Body of pancreas (tissue), 4 donors: Measurements from ENCODE around the gene ARHGAP9. TPM values are rescaled to one million over a fixed set of nuclear protein-coding genes. Genes with fewer than 3 reads are reported as not detected.
"Not testable (repeated sequence)": the region's sequence is repeated elsewhere in the genome, so short reads cannot be mapped to it uniquely, and the experiment has no call there.

ENCODE experiments used
- ATAC-seq: fragments of 150-250 bp; one replicate; pipeline ENCODE4 v1.9.1; 2016
- DNase-seq, 4 donors: peaks; one replicate each; pipeline ENCODE4 v3.0.0-alpha.2; 2019
- H3K27ac ChIP-seq, 4 donors: fragments of 200-600 bp; sonication (generic); 1 replicate in 3 of 4; 2 replicates in 1 of 4; pipeline versions ENCODE4 v1.5.1 to v1.6.1; 2016 to 2019; ENCODE audit warnings: mild to moderate bottlenecking in 1 of 4, mixed read lengths in 1 of 4, moderate library complexity in 1 of 4
- H3K27me3 ChIP-seq, 2 donors: fragments of 200-600 bp; sonication (generic); one replicate each; pipeline ENCODE4 v1.6.0; 2016; ENCODE audit warnings: mild to moderate bottlenecking in 1 of 2
- H3K36me3 ChIP-seq, 2 donors: fragments of 200-600 bp; sonication (generic); replicated peaks in 1 of 2; 2 replicates each; pipeline ENCODE4 v1.5.1; 2016; ENCODE audit warnings: low read depth in 2 of 2; ENCODE audit not compliant: insufficient read depth in 1 of 2
- H3K4me1 ChIP-seq: fragments of 200-600 bp; sonication (generic); one replicate; pipeline ENCODE4 v1.6.0; 2016
- H3K4me3 ChIP-seq, 2 donors: fragments of 200-600 bp; sonication (generic); 1 replicate in 1 of 2; 2 replicates in 1 of 2; pipeline ENCODE4 v1.5.1; 2016 to 2019
- H3K9me3 ChIP-seq, 3 donors: fragments of 200-600 bp; sonication (generic); 1 replicate in 2 of 3; 2 replicates in 1 of 3; pipeline ENCODE4 v1.5.1; 2016
- CTCF ChIP-seq, 7 experiments: fragments of 450-650 bp in 4 of 7; fragments of 200-600 bp in 3 of 7; sonication (generic) in 3 of 7; IDR thresholded peaks; one replicate each; pipeline ENCODE4 v1.5.1; 2016 to 2019; ENCODE audit warnings: antibody characterized with exemption in 7 of 7
- POLR2A ChIP-seq, 3 donors: fragments of 450-650 bp; IDR thresholded peaks; one replicate each; pipeline ENCODE4 v1.6.1; 2016; ENCODE audit warnings: antibody characterized with exemption in 3 of 3, mild to moderate bottlenecking in 2 of 3
- WGBS, 2 donors: methylation state at CpG; one replicate each; pipeline ENCODE4 v1.1.5; 2017; 5-methylcytosine and 5-hydroxymethylcytosine counted together
- intact Hi-C: fragments of 100-400 bp; cut with DNase I; formaldehyde crosslinking; loops from one replicate; pipeline ENCODE4 v1.15.1; 2023
- total RNA-seq, 2 donors: library from RNA; depleted of rRNA; stranded (reverse); fragments of >200 nt; gene quantifications; one replicate each; pipeline ENCODE4 v1.1.0, GENCODE V29; 2016

ARHGAP9 gene
- total RNA-seq, 2 donors from 2014 or later, result 18.9 TPM; not detected in 1

DNA sequence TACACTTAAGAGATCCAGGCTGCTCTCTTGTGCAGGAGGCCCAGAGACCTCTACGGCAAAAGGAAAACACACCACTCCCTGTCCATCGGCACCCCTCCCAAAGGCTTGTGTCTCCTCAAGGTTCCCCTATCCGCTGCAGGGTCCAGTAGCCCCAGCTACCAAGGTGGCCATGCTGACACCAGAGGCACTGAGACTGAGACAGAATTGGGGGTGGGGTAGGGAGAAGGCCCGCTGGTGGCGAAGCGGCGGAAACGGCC, 40.1 kb upstream of the ARHGAP9 start:
- Histone ChIP-seq H3K9me3 (no peaks in the 10 kb centered on the region), H3K27me3 (no peaks in the 10 kb centered on the region), H3K36me3 (peaks cover 4 to 13% of the 10 kb centered on the region in 2 donors), H3K4me1 (peaks cover 71% of the 10 kb centered on the region), H3K27ac (peak overlapping the region; percentile 95 to 99 (median 98)), H3K4me3 (peak overlapping the region; percentile 35 to 94)
- intact Hi-C loops, result no loop called here
- no peak for ATAC-seq
- WGBS, 2 donors, result 0 to 1% methylated on average over 2 to 8 of the region's 8 CpGs
- no peak for TF ChIP-seq CTCF (IDR thresholded peaks at IDR 0.05)
- no peak for TF ChIP-seq POLR2A (IDR thresholded peaks at IDR 0.05)
- DNase-seq, result peak in 1 of 4 donors; percentile 60

- intact Hi-C loops, result no loop called here
- ATAC-seq (no peak), DNase-seq (peak; percentile 56 to 70 (median 62))
- H3K9me3 ChIP-seq, result no peaks in the 10 kb centered on the region
- peaks cover 71% of the 10 kb centered on the region for H3K4me1 ChIP-seq
- H3K4me3 ChIP-seq, result peak overlapping the region; percentile 35 to 94
- H3K27ac ChIP-seq, result peak overlapping the region; percentile 95 to 99 (median 98)
- 9 to 19% methylated on average over 4 to 7 of the region's 7 CpGs for WGBS, 2 donors
- no peaks in the 10 kb centered on the region for H3K27me3 ChIP-seq
- peaks cover 4 to 15% of the 10 kb centered on the region in 2 donors for H3K36me3 ChIP-seq
- no peak for TF ChIP-seq POLR2A (IDR thresholded peaks at IDR 0.05)
- TF ChIP-seq CTCF (IDR thresholded peaks at IDR 0.05), result no peak
Observed at GRCh38 chr12:57518920-57519795, 39.5 kb upstream of the ARHGAP9 start.

DNA sequence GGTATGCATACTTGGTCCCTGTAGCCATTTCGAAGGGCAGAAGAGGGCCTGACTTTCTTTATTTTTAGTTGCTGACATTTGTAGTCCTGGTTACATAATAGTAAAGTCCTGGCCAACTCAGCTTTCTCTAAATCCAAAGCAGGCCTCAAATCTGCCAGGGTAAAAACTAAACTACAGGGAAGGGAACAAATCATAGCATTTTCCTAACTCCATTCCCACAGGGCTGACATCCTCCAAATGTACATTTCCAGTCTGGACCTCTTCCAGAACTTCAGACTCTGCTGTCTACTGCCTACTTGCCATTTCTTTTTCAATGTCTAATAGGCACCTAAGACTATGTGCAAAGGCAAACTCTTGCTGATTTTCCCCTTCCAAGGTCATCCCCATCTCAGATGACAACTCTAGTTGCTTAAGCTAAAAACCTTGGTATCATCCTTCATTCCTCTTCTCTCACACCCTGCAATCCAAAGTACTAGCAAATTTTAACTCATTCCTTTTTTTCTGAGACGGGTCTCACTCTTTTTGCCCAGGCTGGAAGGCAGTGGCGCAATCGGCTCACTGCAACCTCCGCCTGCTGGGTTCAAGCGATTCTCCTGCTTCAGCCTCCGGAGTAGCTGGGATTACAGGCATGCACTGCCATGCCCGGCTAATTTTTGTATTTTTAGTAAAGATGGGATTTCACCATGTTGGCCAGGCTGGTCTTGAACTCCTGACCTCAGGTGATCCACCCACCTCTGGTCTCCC, 38.7 kb upstream of the ARHGAP9 start:
- Histone ChIP-seq H3K27ac (peak overlapping the region; percentile 95 to 99 (median 98)), H3K4me1 (peaks cover 66% of the 10 kb centered on the region), H3K36me3 (peaks cover 4 to 15% of the 10 kb centered on the region in 2 donors), H3K27me3 (no peaks in the 10 kb centered on the region), H3K9me3 (no peaks in the 10 kb centered on the region), H3K4me3 (peak overlapping the region in 1 of 2 donors; percentile 94)
- no peak for TF ChIP-seq POLR2A (IDR thresholded peaks at IDR 0.05)
- no peak for TF ChIP-seq CTCF (IDR thresholded peaks at IDR 0.05)
- DNase-seq, result no peak
- ATAC-seq, result no peak
- 37 to 40% methylated on average over 8 of the region's 8 CpGs for WGBS, 2 donors
- intact Hi-C loops, result no loop called here

DNA sequence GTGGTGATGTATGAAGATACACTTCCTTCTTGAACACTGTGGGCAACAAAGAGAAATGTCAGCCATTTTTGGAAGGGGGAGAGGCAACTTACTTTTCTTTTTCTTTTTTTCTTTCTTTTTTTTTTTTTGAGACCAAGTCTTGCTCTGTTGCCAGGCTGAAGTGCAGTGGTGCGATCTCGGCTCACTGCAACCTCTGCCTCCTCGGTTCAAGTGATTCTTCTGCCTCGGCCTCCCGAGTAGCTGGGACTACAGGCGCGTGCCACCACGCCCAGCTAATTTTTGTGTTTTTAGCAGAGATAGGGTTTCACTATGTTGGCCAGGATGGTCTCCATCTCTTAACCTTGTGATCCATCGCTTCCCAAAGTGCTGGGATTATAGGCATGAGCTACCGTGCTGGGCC, 38.1 kb upstream of the ARHGAP9 start:
- H3K36me3 ChIP-seq, result peaks cover 4 to 17% of the 10 kb centered on the region in 2 donors
- 70 to 74% methylated on average over 10 of the region's 10 CpGs for WGBS, 2 donors
- H3K27ac ChIP-seq, result peak overlapping the region; percentile 95 to 99 (median 98)

DNA sequence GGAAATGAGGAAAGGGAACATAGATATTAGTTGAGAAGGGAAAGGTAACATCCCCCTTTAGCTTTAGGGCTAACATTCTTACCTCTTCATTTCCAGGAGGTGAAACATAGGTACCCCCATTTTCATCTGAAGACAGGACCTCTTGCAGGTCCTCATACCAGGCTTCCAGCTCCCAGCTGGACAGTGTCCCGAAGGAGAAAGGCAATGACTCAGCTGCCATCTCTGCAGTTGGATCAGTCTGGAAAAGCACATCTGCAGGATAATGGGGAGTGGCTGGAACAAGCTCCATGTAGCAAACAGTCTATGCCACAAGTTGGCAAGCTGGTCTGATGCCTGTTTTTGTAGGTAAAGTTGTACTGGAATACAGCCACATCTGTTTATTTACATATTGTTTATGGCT, 37.5 kb upstream of the ARHGAP9 start:
- H3K4me3 ChIP-seq, result no peak overlapping the region
- DNase-seq (peak in 2 of 4 donors; percentile 17 to 60), ATAC-seq (no peak)
- H3K4me1 ChIP-seq, result peaks cover 63% of the 10 kb centered on the region
- TF ChIP-seq POLR2A (IDR thresholded peaks at IDR 0.05) (no peak), CTCF (IDR thresholded peaks at IDR 0.05) (no peak)
- H3K27ac ChIP-seq, result peak overlapping the region in 3 of 4 donors; percentile 3 to 98 (median 95)
- H3K9me3 ChIP-seq, result no peaks in the 10 kb centered on the region
- peaks cover 4 to 17% of the 10 kb centered on the region in 2 donors for H3K36me3 ChIP-seq
- no peaks in the 10 kb centered on the region for H3K27me3 ChIP-seq
- intact Hi-C loops, result no loop called here
- WGBS, 2 donors, result 0 to 20% methylated on average over 1 of the region's 1 CpG

More for the DNA sequence above, 38.1 kb upstream of the ARHGAP9 start:
- H3K27me3 ChIP-seq, intact Hi-C loops, H3K9me3 ChIP-seq, DNase-seq, H3K4me3 ChIP-seq, ATAC-seq: not testable (repeated sequence)
- peaks cover 65% of the 10 kb centered on the region for H3K4me1 ChIP-seq
